ENCODE measurements around the gene TCEA3. TPM values are rescaled to one million over a fixed set of nuclear protein-coding genes. Genes with fewer than 3 reads are reported as not detected.

Gene TCEA3
- total and polyA plus RNA-seq, 2 experiments from 2014 or later = 9.2 to 23.2 TPM

- Histone ChIP-seq H3K4me1 (ENCODE audit: insufficient read depth) (peaks cover 46% of the 10 kb centered on the region), H3K4me2 (ENCODE audit: unreplicated experiment) (peak overlapping the region; percentile 66), H3K27ac (peak overlapping the region; percentile 69), H3K9ac (peak overlapping the region; percentile 41), H3K9me3 (ENCODE audit: low read depth) (no peaks in the 10 kb centered on the region), H3K36me3 (ENCODE audit: low read depth) (no peaks in the 10 kb centered on the region), H3F3A (ENCODE audit: insufficient read depth) (peaks cover 44% of the 10 kb centered on the region), H3K79me2 (ENCODE audit: insufficient read depth) (no peaks in the 10 kb centered on the region), H3K27me3 (replicated peaks; ENCODE audit: insufficient read depth) (no peaks in the 10 kb centered on the region), H4K20me1 (ENCODE audit: insufficient read depth) (no peaks in the 10 kb centered on the region), H2AFZ (peak overlapping the region; percentile 39; the same call in 1 of the 2 replicates), H3K4me3 (peak overlapping the region; percentile 5; the same call in 1 of the 2 replicates), H3K9me2 (ENCODE audit: insufficient read depth) (no peaks in the 10 kb centered on the region)
- TF ChIP-seq EZH2 (IDR thresholded peaks at IDR 0.05; ENCODE audit: insufficient read depth, poor library complexity, severe bottlenecking) = no peak
- TF ChIP-seq EZH2phosphoT487 (IDR thresholded peaks at IDR 0.05; ENCODE audit: insufficient read depth, low read depth) = no peak
- peak; percentile 96 for DNase-seq
- WGBS, 2 experiments (ENCODE audit: low coverage in 1 of 2, low lambda C conversion rate in 2 of 2, missing lambda C conversion rate in 2 of 2) = 8 to 11% methylated on average over 19 of the region's 19 CpGs
- in situ Hi-C loops (cut with MboI) = no loop called here
Measured at GRCh38 chr1:23403735-23404486, 20.6 kb downstream of the TCEA3 start.

GRCh38 chr1:23403355-23403734 lies 21.2 kb downstream of the TCEA3 start:
- Histone ChIP-seq H3K36me3 (ENCODE audit: low read depth) (no peaks in the 10 kb centered on the region), H4K20me1 (ENCODE audit: insufficient read depth) (no peaks in the 10 kb centered on the region), H3K27ac (peak overlapping the region; percentile 69), H3K27me3 (replicated peaks; ENCODE audit: insufficient read depth) (no peaks in the 10 kb centered on the region), H3K9ac (peak overlapping the region; percentile 12; the same call in 1 of the 2 replicates), H3K4me3 (no peak overlapping the region), H3K9me3 (ENCODE audit: low read depth) (no peaks in the 10 kb centered on the region), H3K79me2 (ENCODE audit: insufficient read depth) (no peaks in the 10 kb centered on the region), H3K4me1 (ENCODE audit: insufficient read depth) (peaks cover 46% of the 10 kb centered on the region), H2AFZ (peak overlapping the region; percentile 39; the same call in 1 of the 2 replicates), H3K4me2 (ENCODE audit: unreplicated experiment) (peak overlapping the region; percentile 66), H3F3A (ENCODE audit: insufficient read depth) (peaks cover 44% of the 10 kb centered on the region), H3K9me2 (ENCODE audit: insufficient read depth) (no peaks in the 10 kb centered on the region)
- 87 to 96% methylated on average over 4 of the region's 4 CpGs for WGBS, 2 experiments (ENCODE audit: low coverage in 1 of 2, low lambda C conversion rate in 2 of 2, missing lambda C conversion rate in 2 of 2)
- no peak for TF ChIP-seq EZH2 (IDR thresholded peaks at IDR 0.05; ENCODE audit: insufficient read depth, poor library complexity, severe bottlenecking)
- no peak for TF ChIP-seq EZH2phosphoT487 (IDR thresholded peaks at IDR 0.05; ENCODE audit: insufficient read depth, low read depth)
- no peak for DNase-seq
- in situ Hi-C loops (cut with MboI) = no loop called here

GRCh38 chr1:23403038-23403336 lies 21.6 kb downstream of the TCEA3 start:
- peaks cover 44% of the 10 kb centered on the region for H3F3A ChIP-seq (ENCODE audit: insufficient read depth)
- peak overlapping the region; percentile 20; the same call in 1 of the 2 replicates for H2AFZ ChIP-seq
- peaks cover 46% of the 10 kb centered on the region for H3K4me1 ChIP-seq (ENCODE audit: insufficient read depth)
- peak; percentile 91 for DNase-seq
- no peaks in the 10 kb centered on the region for H3K9me2 ChIP-seq (ENCODE audit: insufficient read depth)
- H3K79me2 ChIP-seq (ENCODE audit: insufficient read depth) = no peaks in the 10 kb centered on the region
- in situ Hi-C loops (cut with MboI) = no loop called here
- no peaks in the 10 kb centered on the region for H3K9me3 ChIP-seq (ENCODE audit: low read depth)
- no peak overlapping the region for H3K4me3 ChIP-seq
- no peaks in the 10 kb centered on the region for H3K36me3 ChIP-seq (ENCODE audit: low read depth)
- no peaks in the 10 kb centered on the region for H4K20me1 ChIP-seq (ENCODE audit: insufficient read depth)
- 1 to 6% methylated on average over 6 of the region's 6 CpGs for WGBS, 2 experiments (ENCODE audit: low coverage in 1 of 2, low lambda C conversion rate in 2 of 2, missing lambda C conversion rate in 2 of 2)
- H3K27ac ChIP-seq = peak overlapping the region; percentile 69
- no peak for TF ChIP-seq EZH2phosphoT487 (IDR thresholded peaks at IDR 0.05; ENCODE audit: insufficient read depth, low read depth)
- TF ChIP-seq EZH2 (IDR thresholded peaks at IDR 0.05; ENCODE audit: insufficient read depth, poor library complexity, severe bottlenecking) = no peak
- H3K4me2 ChIP-seq (ENCODE audit: unreplicated experiment) = peak overlapping the region; percentile 66
- 0 out of 2 replicates have a peak overlapping the region, but pooled peaks have one; percentile 12 for H3K9ac ChIP-seq
- no peaks in the 10 kb centered on the region for H3K27me3 ChIP-seq (replicated peaks; ENCODE audit: insufficient read depth)

- Histone ChIP-seq H3K4me1 (ENCODE audit: insufficient read depth) (peaks cover 44% of the 10 kb centered on the region), H4K20me1 (ENCODE audit: insufficient read depth) (no peaks in the 10 kb centered on the region), H3K27me3 (replicated peaks; ENCODE audit: insufficient read depth) (no peaks in the 10 kb centered on the region), H3K36me3 (ENCODE audit: low read depth) (no peaks in the 10 kb centered on the region), H3K4me3 (no peak overlapping the region), H3K9me2 (ENCODE audit: insufficient read depth) (no peaks in the 10 kb centered on the region), H3F3A (ENCODE audit: insufficient read depth) (peaks cover 44% of the 10 kb centered on the region), H3K79me2 (ENCODE audit: insufficient read depth) (no peaks in the 10 kb centered on the region), H3K9me3 (ENCODE audit: low read depth) (no peaks in the 10 kb centered on the region), H3K27ac (peak overlapping the region; percentile 69), H3K4me2 (ENCODE audit: unreplicated experiment) (peak overlapping the region; percentile 66), H2AFZ (peak overlapping the region; percentile 20; the same call in 1 of the 2 replicates), H3K9ac (no peak overlapping the region)
- in situ Hi-C loops (cut with MboI) = no loop called here
- no peak for DNase-seq
- 85 to 89% methylated on average over 11 of the region's 11 CpGs for WGBS, 2 experiments (ENCODE audit: low coverage in 1 of 2, low lambda C conversion rate in 2 of 2, missing lambda C conversion rate in 2 of 2)
- TF ChIP-seq EZH2 (IDR thresholded peaks at IDR 0.05; ENCODE audit: insufficient read depth, poor library complexity, severe bottlenecking) (no peak), EZH2phosphoT487 (IDR thresholded peaks at IDR 0.05; ENCODE audit: insufficient read depth, low read depth) (no peak)
Measured at GRCh38 chr1:23402286-23403037, 22.1 kb downstream of the TCEA3 start.

Data from GM23248 (cell line).